HCT116 (cell line): Measurements from ENCODE around the gene HBE1. TPM values are rescaled to one million over a fixed set of nuclear protein-coding genes. Genes with fewer than 3 reads are reported as not detected.

ENCODE experiments used
- ATAC-seq: fragments of 200-7000 bp; cut with Tn5 transposase; 2 replicates; pipeline ENCODE4 v1.9.1; 2020; ENCODE audit warnings: mild to moderate bottlenecking, moderate library complexity
- BruUV-seq: library from RNA; stranded (reverse); fragments of 400-500 nt; replicated peaks from 2 replicates; lab custom pipeline; 2021; lab: Mats Ljungman, UMichigan
- CTCF ChIA-PET: fragments of 300-600 bp; sonication (Branson Sonifier 250); formaldehyde crosslinking; loops from one replicate; lab custom pipeline; 2021; ENCODE audit warnings: antibody characterized with exemption; lab: Charles Lee
- POLR2A ChIA-PET: fragments of 300-600, 350-600 bp; sonication (Branson Sonifier 250); formaldehyde crosslinking; loops from one replicate; lab custom pipeline; 2021; ENCODE audit warnings: antibody characterized with exemption; lab: Charles Lee
- RAD21 ChIA-PET, 2 experiments: fragments of 300-600 bp; sonication (Branson Sonifier 250); formaldehyde crosslinking; loops; one replicate each; lab custom pipeline; 2023; ENCODE audit warnings: low total read pairs in 2 of 2; ENCODE audit not compliant: uncharacterized antibody in 2 of 2, unreplicated experiment in 2 of 2, low non-redundant PET in 1 of 2; lab: Charles Lee
- DNase-seq: peaks from one replicate; pipeline ENCODE4 v3.0.0-alpha.2; 2010; ENCODE audit warnings: low read depth, low spot score
- H2AFZ ChIP-seq: fragments of 200-600 bp; shearing (Covaris generic), sonication (generic); 2 replicates; pipeline ENCODE4 v1.6.1; 2017; ENCODE audit warnings: low read depth, mixed run types, mixed read lengths, antibody characterized with exemption, low read length; ENCODE audit not compliant: poor library complexity, severe bottlenecking
- H3K27ac ChIP-seq: 2 replicates; pipeline ENCODE4 v1.5.1; 2012; ENCODE audit warnings: low read depth, low read length
- H3K27me3 ChIP-seq: fragments of 200-600 bp; sonication (generic); 2 replicates; pipeline ENCODE4 v1.6.1; 2016; ENCODE audit warnings: mixed run types, low read length, mixed read lengths; ENCODE audit not compliant: insufficient read depth
- H3K36me3 ChIP-seq, 2 experiments: fragments of 200-500 bp in 1 of 2; fragments of 200-600 bp in 1 of 2; sonication (Bioruptor generic) in 1 of 2; sonication (generic) in 1 of 2; 2 replicates each; pipeline versions ENCODE4 v1.5.1 to v1.6.1; 2014 to 2016; ENCODE audit warnings: low read length in 2 of 2, inconsistent platforms in 1 of 2, mixed read lengths in 1 of 2, mixed run types in 1 of 2; ENCODE audit not compliant: insufficient read depth in 2 of 2, control insufficient read depth in 1 of 2
- H3K4me1 ChIP-seq, 2 experiments: fragments of 200-600 bp in 1 of 2; sonication (generic) in 1 of 2; 2 replicates each; pipeline versions ENCODE4 v1.5.1 to v1.6.1; 2012 to 2017; ENCODE audit warnings: low read length in 2 of 2, inconsistent platforms in 1 of 2, mild to moderate bottlenecking in 1 of 2, mixed read lengths in 1 of 2, mixed run types in 1 of 2, moderate library complexity in 1 of 2; ENCODE audit not compliant: insufficient read depth in 2 of 2, control insufficient read depth in 1 of 2
- H3K4me2 ChIP-seq: fragments of 200-600 bp; sonication (generic); 2 replicates; pipeline ENCODE4 v1.6.1; 2017; ENCODE audit warnings: mixed run types, low read length, mixed read lengths
- H3K4me3 ChIP-seq, 2 experiments: fragments of 200-600 bp in 1 of 2; sonication (generic) in 1 of 2; replicated peaks in 1 of 2; 2 replicates each; pipeline ENCODE4 v1.5.1; 2011 to 2016; ENCODE audit warnings: low read length in 2 of 2, control low read depth in 1 of 2, low read depth in 1 of 2, mild to moderate bottlenecking in 1 of 2, mixed read lengths in 1 of 2, mixed run types in 1 of 2
- H3K79me2 ChIP-seq: fragments of 200-600 bp; sonication (generic); 2 replicates; pipeline ENCODE4 v1.6.1; 2017; ENCODE audit warnings: mild to moderate bottlenecking, mixed run types, low read length, moderate library complexity, mixed read lengths; ENCODE audit not compliant: insufficient read depth
- H3K9ac ChIP-seq: fragments of 200-600 bp; sonication (generic); 2 replicates; pipeline ENCODE4 v1.6.1; 2016; ENCODE audit warnings: low read length, mixed read lengths
- H3K9me2 ChIP-seq: fragments of 200-600 bp; sonication (generic), shearing (Covaris generic); 2 replicates; pipeline ENCODE4 v1.6.1; 2017; ENCODE audit warnings: mixed run types, mild to moderate bottlenecking, moderate library complexity; ENCODE audit not compliant: insufficient read depth
- H3K9me3 ChIP-seq, 2 experiments: fragments of 200-500 bp in 1 of 2; fragments of 200-600 bp in 1 of 2; sonication (Bioruptor generic) in 1 of 2; sonication (generic) in 1 of 2; 2 replicates each; pipeline ENCODE4 v1.6.1; 2014 to 2017; ENCODE audit warnings: low read length in 2 of 2, mixed read lengths in 2 of 2, inconsistent platforms in 1 of 2, low read depth in 1 of 2, mild to moderate bottlenecking in 1 of 2, mixed run types in 1 of 2, moderate library complexity in 1 of 2; ENCODE audit not compliant: control insufficient read depth in 1 of 2, insufficient read depth in 1 of 2
- H4K20me1 ChIP-seq: fragments of 200-600 bp; sonication (generic), shearing (Covaris generic); 2 replicates; pipeline ENCODE4 v1.6.1; 2017; ENCODE audit warnings: mixed run types, mild to moderate bottlenecking, moderate library complexity; ENCODE audit not compliant: insufficient read depth
- ATF3 ChIP-seq: IDR thresholded peaks from 2 replicates; pipeline ENCODE4 v1.6.1; 2012
- CBX3 ChIP-seq: IDR thresholded peaks from 2 replicates; pipeline ENCODE4 v1.6.1; 2012; ENCODE audit warnings: low read depth
- EGR1 ChIP-seq: IDR thresholded peaks from 2 replicates; pipeline ENCODE4 v1.6.1; 2012; ENCODE audit warnings: low read depth
- EZH2 ChIP-seq: fragments of 200-600 bp; sonication (generic); IDR thresholded peaks from 2 replicates; pipeline ENCODE4 v1.6.1; 2017; ENCODE audit warnings: antibody characterized with exemption, mixed run types
- FOSL1 ChIP-seq: IDR thresholded peaks from 2 replicates; pipeline ENCODE4 v1.6.1; 2012; ENCODE audit warnings: low read depth
- MAX ChIP-seq: IDR thresholded peaks from 2 replicates; pipeline ENCODE4 v1.6.1; 2012
- POLR2A ChIP-seq: IDR thresholded peaks from 2 replicates; pipeline ENCODE4 v1.7.0; 2011; ENCODE audit warnings: borderline replicate concordance; ENCODE audit not compliant: insufficient read depth, insufficient read length; ENCODE audit errors: extremely low read depth
- POLR2AphosphoS5 ChIP-seq: IDR thresholded peaks from 2 replicates; pipeline ENCODE4 v1.6.1; 2011; ENCODE audit warnings: mild to moderate bottlenecking, low read depth, low read length, moderate library complexity
- RAD21 ChIP-seq: IDR thresholded peaks from 2 replicates; pipeline ENCODE4 v1.6.1; 2012; ENCODE audit warnings: low read depth, mild to moderate bottlenecking
- SIN3A ChIP-seq: IDR thresholded peaks from 2 replicates; pipeline ENCODE4 v1.6.1; 2012; ENCODE audit warnings: low read depth
- TCF7L2 ChIP-seq: IDR thresholded peaks from 2 replicates; pipeline ENCODE4 v1.7.0; 2011; ENCODE audit warnings: borderline replicate concordance, inconsistent platforms; ENCODE audit not compliant: insufficient read depth, insufficient read length; ENCODE audit errors: extremely low read depth
- ZFX ChIP-seq: fragments of 450-650 bp; IDR thresholded peaks from 2 replicates; pipeline ENCODE4 v1.6.1; 2017
- intact Hi-C: fragments of 100-400 bp; cut with micrococcal nuclease; formaldehyde crosslinking; loops from 2 replicates; pipeline ENCODE4 v1.10.0; 2022
- total RNA-seq: library from RNA; stranded (reverse); gene quantifications from one replicate; pipeline ENCODE4 v1.2.1, GENCODE V29; 2021; ENCODE audit not compliant: unreplicated experiment

Gene HBE1
- total RNA-seq, 1 experiment from 2014 or later = 212 TPM

GRCh38 chr11:5307256-5308019, 37.7 kb upstream of the HBE1 start:
- 0 out of 2 replicates have a peak, but pooled peaks cover 10% of the 10 kb centered on the region for H4K20me1 ChIP-seq
- peaks cover 7% of the 10 kb centered on the region in 2 experiments; a peak in 2 of 4 replicates for H3K36me3 ChIP-seq
- H3K4me2 ChIP-seq = no peak overlapping the region
- H3K9ac ChIP-seq = no peak overlapping the region
- H2AFZ ChIP-seq = no peak overlapping the region
- H3K27me3 ChIP-seq = no peaks in the 10 kb centered on the region
- H3K4me1 ChIP-seq = no peaks in the 10 kb centered on the region
- DNase-seq (no peak), ATAC-seq (no peak)
- no peaks in the 10 kb centered on the region for H3K9me3 ChIP-seq
- ChIA-PET RAD21 (no interaction called here), CTCF (no interaction called here), POLR2A (no interaction called here)
- intact Hi-C loops = no loop called here
- no peak overlapping the region for H3K4me3 ChIP-seq
- TF ChIP-seq RAD21 = no peak
- TF ChIP-seq POLR2A = no peak
- no peak for TF ChIP-seq ZFX
- TF ChIP-seq ATF3 = no peak
- TF ChIP-seq POLR2AphosphoS5 = no peak
- no peak for TF ChIP-seq FOSL1
- no peak for TF ChIP-seq EZH2
- no peak for TF ChIP-seq CBX3
- no peak for TF ChIP-seq MAX
- TF ChIP-seq SIN3A = no peak
- no peak for TF ChIP-seq TCF7L2
- no peak for TF ChIP-seq EGR1
- BruUV-seq = no TSS peak
- H3K79me2 ChIP-seq = peaks cover 4% of the 10 kb centered on the region; the same call in 1 of the 2 replicates
- no peaks in the 10 kb centered on the region for H3K9me2 ChIP-seq
- no peak overlapping the region for H3K27ac ChIP-seq
